HuH-7 (cell line): ENCODE results near the gene CD226.

Experiments
- DNase-seq: peaks from one replicate; pipeline ENCODE4 v3.0.0; 2011; ENCODE audit warnings: low spot score

CD226 gene

GRCh38 chr18:69814861-69815385 is 132.8 kb downstream of the CD226 start:
- DNase-seq = no peak

- DNase-seq = no peak
Measured at GRCh38 chr18:69813559-69813958, 134.1 kb downstream of the CD226 start.

GRCh38 chr18:69808399-69808798 is 139.3 kb downstream of the CD226 start:
- DNase-seq = no peak

DNA sequence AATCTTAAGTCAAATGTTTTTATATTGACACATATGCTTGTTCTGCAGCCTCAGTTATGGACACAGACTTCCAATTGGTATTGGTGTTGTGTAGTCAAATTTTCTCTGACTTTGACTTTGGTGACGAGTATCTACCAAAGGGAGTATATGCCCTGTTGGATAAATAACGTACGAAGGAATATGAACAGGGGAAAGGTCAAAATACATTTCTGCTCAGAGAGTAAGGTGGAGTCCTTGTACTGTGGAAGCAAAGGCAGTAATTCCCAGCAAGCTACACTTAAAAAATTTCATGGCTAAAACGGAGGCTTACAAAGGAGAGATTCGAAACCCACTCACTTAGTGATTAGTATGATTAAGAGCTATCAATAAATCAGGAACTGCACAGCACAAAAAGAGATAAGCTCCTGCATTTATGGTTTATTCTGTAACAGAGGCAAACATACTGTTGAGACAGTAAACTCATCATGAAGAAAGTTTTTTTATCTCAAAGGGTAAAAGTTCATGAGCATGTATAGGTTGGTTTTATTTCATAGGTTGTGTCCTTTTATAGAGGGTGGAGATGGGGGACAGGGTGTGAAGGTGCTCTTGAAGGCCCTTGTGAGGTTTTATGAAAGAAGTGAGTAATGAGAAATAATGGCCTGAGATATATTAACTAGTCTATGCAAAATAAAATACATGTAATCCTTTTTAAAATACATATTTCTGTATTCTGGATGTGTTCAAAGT is 142.7 kb downstream of the CD226 start:
- DNase-seq = no peak
